Measurements from ENCODE around the gene SYP. TPM values are rescaled to one million over a fixed set of nuclear protein-coding genes. Genes with fewer than 3 reads are reported as not detected.
"Not testable (repeated sequence)": the region's sequence is repeated elsewhere in the genome, so short reads cannot be mapped to it uniquely, and the experiment has no call there.

Gene SYP
- total RNA-seq, 2 experiments from 2014 or later, result 0.79 to 2.9 TPM

DNA sequence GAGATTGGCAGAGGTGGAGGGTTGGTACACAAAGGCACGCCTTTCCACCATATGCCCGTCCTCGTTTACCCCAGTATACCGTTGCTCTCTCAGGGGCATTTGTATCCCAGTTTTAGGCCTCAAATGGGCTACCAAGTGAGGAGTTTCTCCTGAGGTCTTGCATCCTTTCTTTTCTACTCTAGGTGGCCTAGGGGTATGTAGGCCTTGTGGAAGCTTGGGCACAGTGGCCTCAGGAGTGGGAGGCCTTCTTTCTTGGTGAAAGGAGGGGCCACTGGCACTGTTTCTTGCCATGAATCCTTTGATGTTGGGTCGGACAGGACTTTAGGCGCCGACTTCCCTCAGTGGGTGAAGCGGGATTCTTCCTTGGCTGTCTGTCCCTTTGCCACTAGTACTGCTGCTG is 52.7 kb downstream of the SYP start:
- H4K20me1 ChIP-seq (ENCODE audit: insufficient read depth, low read length), result no peaks in the 10 kb centered on the region
- H3K36me3 ChIP-seq (ENCODE audit: insufficient read depth, low read length), result no peaks in the 10 kb centered on the region
- no peak for DNase-seq (ENCODE audit: low spot score)
- no peak overlapping the region for H2AFZ ChIP-seq (ENCODE audit: low read length)
- H3K4me1 ChIP-seq (ENCODE audit: insufficient read depth, low read length, poor library complexity, severe bottlenecking), result no peaks in the 10 kb centered on the region
- TF ChIP-seq, protein P1, sequence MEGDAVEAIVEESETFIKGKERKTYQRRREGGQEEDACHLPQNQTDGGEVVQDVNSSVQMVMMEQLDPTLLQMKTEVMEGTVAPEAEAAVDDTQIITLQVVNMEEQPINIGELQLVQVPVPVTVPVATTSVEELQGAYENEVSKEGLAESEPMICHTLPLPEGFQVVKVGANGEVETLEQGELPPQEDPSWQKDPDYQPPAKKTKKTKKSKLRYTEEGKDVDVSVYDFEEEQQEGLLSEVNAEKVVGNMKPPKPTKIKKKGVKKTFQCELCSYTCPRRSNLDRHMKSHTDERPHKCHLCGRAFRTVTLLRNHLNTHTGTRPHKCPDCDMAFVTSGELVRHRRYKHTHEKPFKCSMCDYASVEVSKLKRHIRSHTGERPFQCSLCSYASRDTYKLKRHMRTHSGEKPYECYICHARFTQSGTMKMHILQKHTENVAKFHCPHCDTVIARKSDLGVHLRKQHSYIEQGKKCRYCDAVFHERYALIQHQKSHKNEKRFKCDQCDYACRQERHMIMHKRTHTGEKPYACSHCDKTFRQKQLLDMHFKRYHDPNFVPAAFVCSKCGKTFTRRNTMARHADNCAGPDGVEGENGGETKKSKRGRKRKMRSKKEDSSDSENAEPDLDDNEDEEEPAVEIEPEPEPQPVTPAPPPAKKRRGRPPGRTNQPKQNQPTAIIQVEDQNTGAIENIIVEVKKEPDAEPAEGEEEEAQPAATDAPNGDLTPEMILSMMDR (conservative IDR thresholded peaks at IDR 0.05; ENCODE audit: low read length), result no peak
- TF ChIP-seq EZH2phosphoT487 (IDR thresholded peaks at IDR 0.05; ENCODE audit: borderline replicate concordance, low read depth, low read length), result no peak
- H3K4me2 ChIP-seq (ENCODE audit: low read length), result no peak overlapping the region
- BruUV-seq (replicated peaks), result no TSS peak
- H3K9me2 ChIP-seq (ENCODE audit: insufficient read depth, low read length), result no peaks in the 10 kb centered on the region
- H3K27ac ChIP-seq (ENCODE audit: low read depth, low read length, poor library complexity, severe bottlenecking), result no peak overlapping the region
- no peaks in the 10 kb centered on the region for H3K79me2 ChIP-seq (ENCODE audit: insufficient read depth, low read depth, low read length)
- no peaks in the 10 kb centered on the region for H3K9me3 ChIP-seq (ENCODE audit: low read length)
- intact Hi-C loops (cut with micrococcal nuclease; ENCODE audit: unreplicated experiment), result no loop called here
- H3K4me3 ChIP-seq (ENCODE audit: low read depth, low read length, poor library complexity, severe bottlenecking), result no peak overlapping the region
- ChIA-PET CTCF (ENCODE audit: unreplicated experiment) (no interaction called here), POLR2A (no interaction called here)

DNA sequence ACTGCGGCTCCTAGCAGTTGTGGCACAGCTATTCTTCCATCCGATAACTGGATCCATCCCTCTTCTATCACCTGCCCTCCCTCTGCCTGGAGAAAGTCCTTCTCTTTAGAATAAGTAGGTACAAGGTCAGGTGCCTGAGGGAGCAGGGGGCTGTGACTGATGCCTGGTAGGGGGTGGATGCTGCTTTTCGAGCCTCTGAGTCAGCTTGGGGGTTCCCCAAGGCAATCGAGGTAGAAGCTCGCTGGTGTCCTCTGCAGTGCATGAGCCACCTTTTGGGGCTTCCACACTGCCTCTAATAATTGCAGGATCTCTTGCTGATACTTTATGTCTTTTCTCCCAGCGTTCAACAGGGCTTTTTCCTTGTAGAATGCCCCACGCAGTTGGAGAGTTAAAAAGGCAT is 56.8 kb downstream of the SYP start:
- H4K20me1 ChIP-seq (ENCODE audit: insufficient read depth, low read length); H3K9me2 ChIP-seq (ENCODE audit: insufficient read depth, low read length); H3K4me3 ChIP-seq (ENCODE audit: low read depth, low read length, poor library complexity, severe bottlenecking); CTCF ChIA-PET (ENCODE audit: unreplicated experiment); H3K36me3 ChIP-seq (ENCODE audit: insufficient read depth, low read length); H3K4me2 ChIP-seq (ENCODE audit: low read length); BruUV-seq (replicated peaks); H3K9me3 ChIP-seq (ENCODE audit: low read length); intact Hi-C loops (cut with micrococcal nuclease; ENCODE audit: unreplicated experiment); H3K27ac ChIP-seq (ENCODE audit: low read depth, low read length, poor library complexity, severe bottlenecking); POLR2A ChIA-PET; H3K4me1 ChIP-seq (ENCODE audit: insufficient read depth, low read length, poor library complexity, severe bottlenecking); H3K79me2 ChIP-seq (ENCODE audit: insufficient read depth, low read depth, low read length); H2AFZ ChIP-seq (ENCODE audit: low read length); DNase-seq (ENCODE audit: low spot score): not testable (repeated sequence)

DNA sequence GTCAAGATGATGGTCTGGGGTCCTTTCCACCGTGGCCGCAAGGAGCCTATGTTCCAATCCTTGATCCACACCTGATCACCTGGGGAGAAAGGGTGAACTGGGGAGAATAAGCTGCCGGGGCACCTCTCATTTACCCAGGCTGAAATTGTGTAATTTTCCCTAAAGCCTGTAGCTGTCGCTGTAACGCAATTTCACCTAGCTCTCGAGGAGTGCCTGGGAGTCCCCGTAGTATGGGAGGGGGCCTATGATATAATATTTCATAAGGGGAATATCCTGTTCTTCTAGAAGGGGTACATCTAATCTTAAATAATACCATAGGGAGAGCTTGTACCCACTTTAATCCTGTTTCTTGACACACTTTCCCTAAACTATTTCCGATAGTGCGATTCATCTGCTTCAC is 57.7 kb downstream of the SYP start:
- BruUV-seq (replicated peaks); intact Hi-C loops (cut with micrococcal nuclease; ENCODE audit: unreplicated experiment): not testable (repeated sequence)
- CTCF ChIA-PET (ENCODE audit: unreplicated experiment), result interaction anchor here (0.6 kb wide), 1 partner anchor 49 kb away, joined by 3 read pairs; no protein-coding TSS in a partner anchor

More for the DNA sequence above, 57.7 kb downstream of the SYP start:
- H3K9me3 ChIP-seq (ENCODE audit: low read length); H3K4me2 ChIP-seq (ENCODE audit: low read length); H2AFZ ChIP-seq (ENCODE audit: low read length); H3K4me3 ChIP-seq (ENCODE audit: low read depth, low read length, poor library complexity, severe bottlenecking); H3K9me2 ChIP-seq (ENCODE audit: insufficient read depth, low read length); H3K27ac ChIP-seq (ENCODE audit: low read depth, low read length, poor library complexity, severe bottlenecking); H3K36me3 ChIP-seq (ENCODE audit: insufficient read depth, low read length); POLR2A ChIA-PET; H3K4me1 ChIP-seq (ENCODE audit: insufficient read depth, low read length, poor library complexity, severe bottlenecking); H3K79me2 ChIP-seq (ENCODE audit: insufficient read depth, low read depth, low read length); H4K20me1 ChIP-seq (ENCODE audit: insufficient read depth, low read length): not testable (repeated sequence)
- DNase-seq (ENCODE audit: low spot score), result peak; percentile 33
- TF ChIP-seq, protein P1 (conservative IDR thresholded peaks at IDR 0.05; ENCODE audit: low read length), result peak; percentile 69

Data from OCI-LY7 (cell line).